Lower leg skin (tissue), 4 donors: Measurements from ENCODE around the gene MTMR1. TPM values are rescaled to one million over a fixed set of nuclear protein-coding genes. Genes with fewer than 3 reads are reported as not detected.

Experiments used
- DNase-seq, 2 donors: peaks; one replicate each; pipeline ENCODE4 v3.0.0-alpha.2; 2019; ENCODE audit warnings: low spot score in 2 of 2
- H3K4me3 ChIP-seq: fragments of 200-600 bp; sonication (generic); 2 replicates; pipeline ENCODE4 v1.5.1; 2017; ENCODE audit warnings: mild to moderate bottlenecking, low read depth; ENCODE audit not compliant: poor library complexity, severe bottlenecking
- POLR2A ChIP-seq, 2 donors: fragments of 450-650 bp; IDR thresholded peaks; one replicate each; pipeline ENCODE4 v1.6.1; 2016 to 2017; ENCODE audit warnings: antibody characterized with exemption in 2 of 2, mild to moderate bottlenecking in 1 of 2, moderate library complexity in 1 of 2
- WGBS, 2 donors: methylation state at CpG; one replicate each; pipeline ENCODE4 v1.1.5; 2018; 5-methylcytosine and 5-hydroxymethylcytosine counted together
- intact Hi-C: fragments of 100-400 bp; cut with DNase I; formaldehyde crosslinking; loops from one replicate; pipeline ENCODE4 v1.15.0; 2023; ENCODE audit warnings: low total_unique reads
- total RNA-seq, 4 donors: library from RNA; depleted of rRNA; stranded (reverse); fragments of >200 nt; gene quantifications; one replicate each; pipeline ENCODE4 v1.1.0, GENCODE V29; 2016
- TF ChIP-seq, protein P1 (sequence below), 3 donors: fragments of 450-650 bp; IDR thresholded peaks; one replicate each; pipeline ENCODE4 v1.5.1; 2016; ENCODE audit warnings: antibody characterized with exemption in 3 of 3, mild to moderate bottlenecking in 3 of 3, moderate library complexity in 2 of 3

MTMR1 gene
- total RNA-seq, 4 donors from 2014 or later: 27.7 to 77.0 (median 45.9) TPM

DNA sequence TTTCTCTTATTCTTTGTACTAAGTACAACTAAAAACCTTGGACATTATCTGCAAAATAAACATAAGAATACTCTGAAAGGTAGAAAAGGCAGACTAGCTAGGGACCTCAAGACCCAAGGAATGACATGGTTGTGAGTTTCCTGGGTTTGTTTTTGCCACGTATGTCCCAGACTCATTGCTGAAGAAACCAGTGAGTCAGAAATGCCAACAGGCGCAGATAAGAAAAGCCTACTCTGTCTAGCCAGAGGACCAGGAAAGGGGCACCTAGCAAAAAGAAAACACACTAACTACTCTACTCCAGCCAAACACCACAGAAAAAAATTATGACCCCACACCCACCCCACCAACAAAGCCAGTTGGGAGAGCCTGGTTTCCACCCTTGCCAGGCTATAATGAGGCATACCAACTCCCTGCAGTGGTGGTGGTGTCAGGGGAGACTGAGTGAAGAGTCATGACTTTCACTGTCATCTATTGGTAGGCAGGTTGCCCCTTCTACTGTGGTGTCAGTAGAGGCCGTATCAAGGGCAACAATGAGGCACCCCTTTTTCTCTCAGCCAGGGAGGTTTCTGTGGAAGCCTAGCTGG, 10.9 kb downstream of the MTMR1 start:
- WGBS, 2 donors: 81 to 93% methylated on average over 2 to 3 of the region's 3 CpGs
- intact Hi-C loops: no loop called here
- DNase-seq: no peak
- no peak overlapping the region for H3K4me3 ChIP-seq
- TF ChIP-seq POLR2A (IDR thresholded peaks at IDR 0.05): no peak
- TF ChIP-seq, protein P1, sequence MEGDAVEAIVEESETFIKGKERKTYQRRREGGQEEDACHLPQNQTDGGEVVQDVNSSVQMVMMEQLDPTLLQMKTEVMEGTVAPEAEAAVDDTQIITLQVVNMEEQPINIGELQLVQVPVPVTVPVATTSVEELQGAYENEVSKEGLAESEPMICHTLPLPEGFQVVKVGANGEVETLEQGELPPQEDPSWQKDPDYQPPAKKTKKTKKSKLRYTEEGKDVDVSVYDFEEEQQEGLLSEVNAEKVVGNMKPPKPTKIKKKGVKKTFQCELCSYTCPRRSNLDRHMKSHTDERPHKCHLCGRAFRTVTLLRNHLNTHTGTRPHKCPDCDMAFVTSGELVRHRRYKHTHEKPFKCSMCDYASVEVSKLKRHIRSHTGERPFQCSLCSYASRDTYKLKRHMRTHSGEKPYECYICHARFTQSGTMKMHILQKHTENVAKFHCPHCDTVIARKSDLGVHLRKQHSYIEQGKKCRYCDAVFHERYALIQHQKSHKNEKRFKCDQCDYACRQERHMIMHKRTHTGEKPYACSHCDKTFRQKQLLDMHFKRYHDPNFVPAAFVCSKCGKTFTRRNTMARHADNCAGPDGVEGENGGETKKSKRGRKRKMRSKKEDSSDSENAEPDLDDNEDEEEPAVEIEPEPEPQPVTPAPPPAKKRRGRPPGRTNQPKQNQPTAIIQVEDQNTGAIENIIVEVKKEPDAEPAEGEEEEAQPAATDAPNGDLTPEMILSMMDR (IDR thresholded peaks at IDR 0.05): no peak

DNA sequence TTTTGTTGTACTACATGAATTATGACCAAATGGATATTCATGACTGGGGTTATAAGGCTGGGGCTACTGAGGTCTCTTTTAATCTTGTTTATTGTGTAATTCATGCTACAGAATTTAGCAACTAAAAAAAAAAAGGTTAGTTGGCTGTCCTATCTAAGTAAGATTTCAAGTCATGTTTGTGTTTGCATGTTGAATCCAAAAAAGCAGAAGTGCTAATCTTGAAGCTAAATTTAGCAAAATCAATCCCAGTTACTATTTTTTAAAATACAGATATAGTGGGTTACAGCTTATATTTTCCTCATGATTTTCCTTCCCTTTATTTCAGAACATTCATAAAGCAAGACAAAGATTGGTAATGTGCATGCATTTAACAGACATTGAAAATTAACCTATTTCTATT, 19.4 kb downstream of the MTMR1 start:
- intact Hi-C loops: no loop called here
- TF ChIP-seq POLR2A (IDR thresholded peaks at IDR 0.05): no peak
- TF ChIP-seq, protein P1 (IDR thresholded peaks at IDR 0.05): no peak
- DNase-seq: no peak
- H3K4me3 ChIP-seq: no peak overlapping the region

- 56 to 64% methylated on average over 2 to 3 of the region's 3 CpGs for WGBS, 2 donors
- DNase-seq: no peak
- H3K4me3 ChIP-seq: no peak overlapping the region
- TF ChIP-seq, protein P1 (IDR thresholded peaks at IDR 0.05): no peak
- no peak for TF ChIP-seq POLR2A (IDR thresholded peaks at IDR 0.05)
- intact Hi-C loops: no loop called here
Observed at GRCh38 chrX:150715184-150715583, 22.0 kb downstream of the MTMR1 start.

DNA sequence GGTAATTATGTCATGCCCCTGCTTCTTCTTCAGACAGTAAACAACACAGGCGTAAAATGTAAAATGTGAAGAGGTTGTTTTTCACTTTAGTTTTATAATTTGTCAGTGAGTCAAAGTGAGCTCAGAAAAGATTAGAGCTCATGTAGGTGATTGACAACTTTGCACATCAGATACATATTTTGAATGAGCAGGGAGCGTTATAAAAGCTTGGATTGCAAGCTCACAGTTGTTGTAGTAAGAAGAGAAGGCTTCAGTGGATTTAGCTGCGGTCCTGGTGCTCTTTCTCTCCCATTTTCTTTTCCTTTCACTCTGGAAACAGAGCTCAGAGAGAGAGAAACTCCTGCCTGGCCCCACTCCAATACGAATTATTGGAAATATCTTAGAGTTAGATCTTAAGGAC, 26.4 kb downstream of the MTMR1 start:
- intact Hi-C loops: no loop called here
- TF ChIP-seq, protein P1 (IDR thresholded peaks at IDR 0.05): no peak
- no peak for TF ChIP-seq POLR2A (IDR thresholded peaks at IDR 0.05)
- WGBS, 2 donors: 71 to 83% methylated on average over 4 of the region's 4 CpGs
- no peak overlapping the region for H3K4me3 ChIP-seq
- DNase-seq: no peak

DNA sequence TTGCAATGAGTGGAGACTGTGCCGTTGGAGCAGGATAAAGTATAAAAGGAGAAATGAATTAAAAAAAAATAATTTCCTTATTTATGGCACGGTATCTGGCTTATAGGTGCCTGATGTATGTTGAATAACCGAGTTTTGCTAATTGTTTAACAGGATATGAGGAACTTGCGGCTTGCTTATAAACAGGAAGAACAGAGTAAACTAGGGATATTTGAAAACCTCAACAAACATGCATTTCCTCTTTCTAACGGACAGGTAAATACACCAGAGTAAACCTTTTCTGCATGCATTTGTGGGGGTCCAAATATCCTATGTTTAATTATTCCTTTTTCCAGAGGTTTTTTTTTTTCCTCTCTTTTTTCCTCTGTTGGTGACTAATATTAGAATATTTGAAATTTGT, 36.8 kb downstream of the MTMR1 start:
- intact Hi-C loops: no loop called here
- DNase-seq: no peak
- 77 to 83% methylated on average over 5 of the region's 5 CpGs for WGBS, 2 donors

More for the DNA sequence above, 36.8 kb downstream of the MTMR1 start:
- no peak overlapping the region for H3K4me3 ChIP-seq
- TF ChIP-seq, protein P1 (IDR thresholded peaks at IDR 0.05): no peak
- no peak for TF ChIP-seq POLR2A (IDR thresholded peaks at IDR 0.05)
